Epithelial cell of prostate (primary cell): Measurements from ENCODE around the gene AADACL3.
"Not testable (repeated sequence)": the region's sequence is repeated elsewhere in the genome, so short reads cannot be mapped to it uniquely, and the experiment has no call there.

Experiments used
- DNase-seq: peaks from one replicate; pipeline ENCODE4 v3.0.0-alpha.2; 2011; ENCODE audit warnings: low read depth, low spot score
- H3K27ac ChIP-seq: fragments of 450-650 bp; 2 replicates; pipeline ENCODE4 v1.5.1; 2017; ENCODE audit warnings: mild to moderate bottlenecking

AADACL3 gene

GRCh38 chr1:12715896-12716437, at the start of gene AADACL3:
Gene AADACL3, plus strand, starts transcription at chr1:12716110. Its CDS starts 67 bp downstream, at chr1:12716177.
- no peak within 1 kb of the TSS for H3K27ac ChIP-seq
- no peak for DNase-seq

GRCh38 chr1:12666141-12666735, 49.7 kb upstream of the AADACL3 start:
- H3K27ac ChIP-seq, result no peak overlapping the region
- DNase-seq, result no peak

- DNase-seq, result no peak
- no peak overlapping the region for H3K27ac ChIP-seq
These were observed 46.3 kb upstream of the AADACL3 start for GRCh38 chr1:12669529-12670068.

GRCh38 chr1:12674358-12674757, 41.6 kb upstream of the AADACL3 start:
- H3K27ac ChIP-seq, result no peak overlapping the region
- no peak for DNase-seq

GRCh38 chr1:12676122-12676521, 39.8 kb upstream of the AADACL3 start:
- not testable (repeated sequence) for H3K27ac ChIP-seq, DNase-seq

- DNase-seq, result no peak
- no peak overlapping the region for H3K27ac ChIP-seq
These were observed 38.3 kb upstream of the AADACL3 start for GRCh38 chr1:12677565-12677964.

- no peak for DNase-seq
- no peak overlapping the region for H3K27ac ChIP-seq
These were observed 37.6 kb upstream of the AADACL3 start for GRCh38 chr1:12678350-12678749.

GRCh38 chr1:12678820-12679219, 37.1 kb upstream of the AADACL3 start:
- H3K27ac ChIP-seq, result no peak overlapping the region
- no peak for DNase-seq

GRCh38 chr1:12690156-12690555, 25.8 kb upstream of the AADACL3 start:
- no peak overlapping the region for H3K27ac ChIP-seq
- no peak for DNase-seq

GRCh38 chr1:12692967-12693782, 22.7 kb upstream of the AADACL3 start:
- no peak for DNase-seq
- no peak overlapping the region for H3K27ac ChIP-seq

GRCh38 chr1:12696658-12697057, 19.3 kb upstream of the AADACL3 start:
- DNase-seq, result no peak
- H3K27ac ChIP-seq, result no peak overlapping the region

GRCh38 chr1:12697397-12697796, 18.5 kb upstream of the AADACL3 start:
- DNase-seq, result no peak
- no peak overlapping the region for H3K27ac ChIP-seq

GRCh38 chr1:12703821-12704451, 12.0 kb upstream of the AADACL3 start:
- no peak overlapping the region for H3K27ac ChIP-seq
- DNase-seq, result no peak

GRCh38 chr1:12706061-12706460, 9.8 kb upstream of the AADACL3 start:
- no peak for DNase-seq
- H3K27ac ChIP-seq, result no peak overlapping the region

GRCh38 chr1:12708396-12709090, 7.4 kb upstream of the AADACL3 start:
- H3K27ac ChIP-seq, result peak overlapping the region; percentile 40
- DNase-seq, result no peak

- no peak for DNase-seq
- peak overlapping the region; percentile 40 for H3K27ac ChIP-seq
These were observed 6.8 kb upstream of the AADACL3 start for GRCh38 chr1:12709091-12709491.

GRCh38 chr1:12709696-12710095, 6.2 kb upstream of the AADACL3 start:
- peak overlapping the region; percentile 40 for H3K27ac ChIP-seq
- no peak for DNase-seq

- no peak overlapping the region for H3K27ac ChIP-seq
- DNase-seq, result no peak
These were observed 4.4 kb upstream of the AADACL3 start for GRCh38 chr1:12711536-12711935.

GRCh38 chr1:12712076-12712475, 3.8 kb upstream of the AADACL3 start:
- DNase-seq, result no peak
- no peak overlapping the region for H3K27ac ChIP-seq

GRCh38 chr1:12712929-12713328, 3.0 kb upstream of the AADACL3 start:
- no peak overlapping the region for H3K27ac ChIP-seq
- DNase-seq, result no peak
